Activated naive CD4-positive, alpha-beta T cell treated with anti-CD3 and anti-CD28 coated beads, Interleukin-2, amount 50 U/mL, for 24 hours (primary cell): ENCODE data around the gene KCNJ5.

Experiments
- H3K27ac Mint-ChIP-seq: one replicate; pipeline ENCODE4 v1.8.0; 2021; ENCODE audit warnings: mild to moderate bottlenecking, mixed read lengths
- H3K27me3 Mint-ChIP-seq: one replicate; pipeline ENCODE4 v1.8.0; 2021; ENCODE audit warnings: mixed read lengths
- H3K36me3 Mint-ChIP-seq: one replicate; pipeline ENCODE4 v1.8.0; 2021; ENCODE audit warnings: mixed read lengths
- H3K4me1 Mint-ChIP-seq: one replicate; pipeline ENCODE4 v1.8.0; 2021; ENCODE audit warnings: mixed read lengths
- H3K4me3 Mint-ChIP-seq: one replicate; pipeline ENCODE4 v1.8.0; 2021; ENCODE audit warnings: mild to moderate bottlenecking, mixed read lengths
- H3K9me3 Mint-ChIP-seq: one replicate; pipeline ENCODE4 v1.8.0; 2021; ENCODE audit warnings: mixed read lengths

KCNJ5 gene

GRCh38 chr11:128926437-128927107 lies 35.4 kb downstream of the KCNJ5 start:
- Mint-ChIP-seq H3K4me1 (peaks cover 14% of the 10 kb centered on the region), H3K4me3 (no peak overlapping the region), H3K9me3 (no peaks in the 10 kb centered on the region), H3K36me3 (no peaks in the 10 kb centered on the region), H3K27me3 (no peaks in the 10 kb centered on the region), H3K27ac (no peak overlapping the region)

GRCh38 chr11:128927108-128927461 lies 35.9 kb downstream of the KCNJ5 start:
- peaks cover 14% of the 10 kb centered on the region for H3K4me1 Mint-ChIP-seq
- H3K4me3 Mint-ChIP-seq = no peak overlapping the region
- H3K27me3 Mint-ChIP-seq = no peaks in the 10 kb centered on the region
- H3K27ac Mint-ChIP-seq = no peak overlapping the region
- no peaks in the 10 kb centered on the region for H3K9me3 Mint-ChIP-seq
- no peaks in the 10 kb centered on the region for H3K36me3 Mint-ChIP-seq

GRCh38 chr11:128927683-128928336 lies 36.7 kb downstream of the KCNJ5 start:
- H3K4me1 Mint-ChIP-seq = peaks cover 14% of the 10 kb centered on the region
- H3K4me3 Mint-ChIP-seq = no peak overlapping the region
- H3K36me3 Mint-ChIP-seq = no peaks in the 10 kb centered on the region
- H3K27me3 Mint-ChIP-seq = no peaks in the 10 kb centered on the region
- no peak overlapping the region for H3K27ac Mint-ChIP-seq
- no peaks in the 10 kb centered on the region for H3K9me3 Mint-ChIP-seq

GRCh38 chr11:128928400-128928799 lies 37.2 kb downstream of the KCNJ5 start:
- no peaks in the 10 kb centered on the region for H3K36me3 Mint-ChIP-seq
- no peaks in the 10 kb centered on the region for H3K27me3 Mint-ChIP-seq
- no peaks in the 10 kb centered on the region for H3K9me3 Mint-ChIP-seq
- peaks cover 14% of the 10 kb centered on the region for H3K4me1 Mint-ChIP-seq
- no peak overlapping the region for H3K27ac Mint-ChIP-seq
- peak overlapping the region; percentile 31 for H3K4me3 Mint-ChIP-seq

- Mint-ChIP-seq H3K27ac (no peak overlapping the region), H3K4me3 (no peak overlapping the region), H3K9me3 (no peaks in the 10 kb centered on the region), H3K4me1 (peaks cover 14% of the 10 kb centered on the region), H3K36me3 (no peaks in the 10 kb centered on the region), H3K27me3 (no peaks in the 10 kb centered on the region)
These were observed 38.3 kb downstream of the KCNJ5 start for GRCh38 chr11:128929468-128929867.

GRCh38 chr11:128929991-128930390 lies 38.8 kb downstream of the KCNJ5 start:
- no peak overlapping the region for H3K4me3 Mint-ChIP-seq
- no peaks in the 10 kb centered on the region for H3K36me3 Mint-ChIP-seq
- no peak overlapping the region for H3K27ac Mint-ChIP-seq
- no peaks in the 10 kb centered on the region for H3K27me3 Mint-ChIP-seq
- H3K9me3 Mint-ChIP-seq = no peaks in the 10 kb centered on the region
- H3K4me1 Mint-ChIP-seq = peaks cover 14% of the 10 kb centered on the region

- peaks cover 14% of the 10 kb centered on the region for H3K4me1 Mint-ChIP-seq
- H3K36me3 Mint-ChIP-seq = no peaks in the 10 kb centered on the region
- H3K27ac Mint-ChIP-seq = peak overlapping the region; percentile 47
- no peaks in the 10 kb centered on the region for H3K27me3 Mint-ChIP-seq
- H3K9me3 Mint-ChIP-seq = no peaks in the 10 kb centered on the region
- no peak overlapping the region for H3K4me3 Mint-ChIP-seq
These were observed 39.9 kb downstream of the KCNJ5 start for GRCh38 chr11:128931066-128931465.

GRCh38 chr11:128931668-128932067 lies 40.5 kb downstream of the KCNJ5 start:
- H3K4me1 Mint-ChIP-seq = peaks cover 14% of the 10 kb centered on the region
- H3K36me3 Mint-ChIP-seq = no peaks in the 10 kb centered on the region
- H3K9me3 Mint-ChIP-seq = no peaks in the 10 kb centered on the region
- H3K27me3 Mint-ChIP-seq = no peaks in the 10 kb centered on the region
- H3K27ac Mint-ChIP-seq = no peak overlapping the region
- H3K4me3 Mint-ChIP-seq = no peak overlapping the region

- Mint-ChIP-seq H3K27me3 (no peaks in the 10 kb centered on the region), H3K36me3 (no peaks in the 10 kb centered on the region), H3K27ac (no peak overlapping the region), H3K4me1 (peaks cover 6% of the 10 kb centered on the region), H3K9me3 (no peaks in the 10 kb centered on the region), H3K4me3 (no peak overlapping the region)
These were observed 42.5 kb downstream of the KCNJ5 start for GRCh38 chr11:128933481-128934178.

GRCh38 chr11:128934351-128934750 lies 43.2 kb downstream of the KCNJ5 start:
- peaks cover 2% of the 10 kb centered on the region for H3K4me1 Mint-ChIP-seq
- H3K36me3 Mint-ChIP-seq = no peaks in the 10 kb centered on the region
- no peaks in the 10 kb centered on the region for H3K9me3 Mint-ChIP-seq
- no peak overlapping the region for H3K27ac Mint-ChIP-seq
- no peak overlapping the region for H3K4me3 Mint-ChIP-seq
- H3K27me3 Mint-ChIP-seq = no peaks in the 10 kb centered on the region

- H3K36me3 Mint-ChIP-seq = no peaks in the 10 kb centered on the region
- H3K9me3 Mint-ChIP-seq = no peaks in the 10 kb centered on the region
- H3K4me3 Mint-ChIP-seq = no peak overlapping the region
- no peaks in the 10 kb centered on the region for H3K4me1 Mint-ChIP-seq
- no peaks in the 10 kb centered on the region for H3K27me3 Mint-ChIP-seq
- no peak overlapping the region for H3K27ac Mint-ChIP-seq
These were observed 43.8 kb downstream of the KCNJ5 start for GRCh38 chr11:128934926-128935325.

GRCh38 chr11:128936606-128937251 lies 45.6 kb downstream of the KCNJ5 start:
- no peaks in the 10 kb centered on the region for H3K36me3 Mint-ChIP-seq
- no peak overlapping the region for H3K4me3 Mint-ChIP-seq
- H3K27ac Mint-ChIP-seq = no peak overlapping the region
- no peaks in the 10 kb centered on the region for H3K9me3 Mint-ChIP-seq
- H3K27me3 Mint-ChIP-seq = no peaks in the 10 kb centered on the region
- no peaks in the 10 kb centered on the region for H3K4me1 Mint-ChIP-seq

GRCh38 chr11:128937480-128937879 lies 46.3 kb downstream of the KCNJ5 start:
- no peak overlapping the region for H3K27ac Mint-ChIP-seq
- H3K9me3 Mint-ChIP-seq = no peaks in the 10 kb centered on the region
- no peaks in the 10 kb centered on the region for H3K36me3 Mint-ChIP-seq
- H3K27me3 Mint-ChIP-seq = no peaks in the 10 kb centered on the region
- no peak overlapping the region for H3K4me3 Mint-ChIP-seq
- H3K4me1 Mint-ChIP-seq = no peaks in the 10 kb centered on the region

GRCh38 chr11:128938156-128938885 lies 47.2 kb downstream of the KCNJ5 start:
- Mint-ChIP-seq H3K4me1 (no peaks in the 10 kb centered on the region), H3K27me3 (no peaks in the 10 kb centered on the region)

GRCh38 chr11:128939591-128939990 lies 48.4 kb downstream of the KCNJ5 start:
- Mint-ChIP-seq H3K9me3 (no peaks in the 10 kb centered on the region), H3K4me1 (no peaks in the 10 kb centered on the region), H3K27ac (no peak overlapping the region), H3K4me3 (no peak overlapping the region), H3K36me3 (no peaks in the 10 kb centered on the region), H3K27me3 (no peaks in the 10 kb centered on the region)

More at GRCh38 chr11:128938156-128938885, 47.2 kb downstream of the KCNJ5 start:
- H3K27ac Mint-ChIP-seq = no peak overlapping the region
- no peak overlapping the region for H3K4me3 Mint-ChIP-seq
- no peaks in the 10 kb centered on the region for H3K36me3 Mint-ChIP-seq
- no peaks in the 10 kb centered on the region for H3K9me3 Mint-ChIP-seq
